Spleen (tissue), 11 donors: ENCODE measurements around the gene CNGA3. TPM values are rescaled to one million over a fixed set of nuclear protein-coding genes. Genes with fewer than 3 reads are reported as not detected.
"Not testable (repeated sequence)": the region's sequence is repeated elsewhere in the genome, so short reads cannot be mapped to it uniquely, and the experiment has no call there.

Experiments used
- DNase-seq: peaks from one replicate; pipeline ENCODE4 v3.0.0-alpha.2; 2020
- H3K27ac ChIP-seq, 8 donors: fragments of 200-600 bp; sonication (generic) in 7 of 8; 1 replicate in 4 of 8; 2 replicates in 4 of 8; pipeline versions ENCODE4 v1.5.0 to v1.8.0; 2016 to 2021; ENCODE audit warnings: inconsistent platforms in 4 of 8, mild to moderate bottlenecking in 4 of 8, moderate library complexity in 1 of 8
- H3K27me3 ChIP-seq, 7 donors: fragments of 200-600 bp; sonication (generic) in 6 of 7; replicated peaks in 1 of 7; 1 replicate in 4 of 7; 2 replicates in 3 of 7; pipeline versions ENCODE4 v1.5.0 to v1.8.0; 2016 to 2021; ENCODE audit warnings: inconsistent platforms in 3 of 7, mild to moderate bottlenecking in 1 of 7
- H3K36me3 ChIP-seq, 6 donors: fragments of 200-600 bp; sonication (generic) in 5 of 6; 1 replicate in 4 of 6; 2 replicates in 2 of 6; pipeline versions ENCODE4 v1.5.0 to v1.8.0; 2016 to 2021; ENCODE audit warnings: inconsistent platforms in 2 of 6
- H3K4me1 ChIP-seq, 6 donors: fragments of 200-600 bp; sonication (generic) in 5 of 6; 1 replicate in 3 of 6; 2 replicates in 3 of 6; pipeline versions ENCODE4 v1.5.0 to v1.8.0; 2016 to 2021; ENCODE audit warnings: inconsistent platforms in 3 of 6
- H3K4me3 ChIP-seq, 8 donors: fragments of 200-600 bp; sonication (generic) in 7 of 8; 1 replicate in 4 of 8; 2 replicates in 4 of 8; pipeline versions ENCODE4 v1.5.0 to v1.8.0; 2016 to 2021; ENCODE audit warnings: inconsistent platforms in 4 of 8, mild to moderate bottlenecking in 4 of 8, moderate library complexity in 2 of 8
- H3K9me3 ChIP-seq, 8 donors: fragments of 200-600 bp; sonication (generic) in 7 of 8; 1 replicate in 4 of 8; 2 replicates in 4 of 8; pipeline versions ENCODE4 v1.5.0 to v1.8.0; 2016 to 2021; ENCODE audit warnings: inconsistent platforms in 4 of 8
- CTCF ChIP-seq, 11 experiments: fragments of 200-600 bp in 7 of 11; fragments of 450-650 bp in 4 of 11; sonication (generic) in 4 of 11; IDR thresholded peaks in 8 of 11; conservative IDR thresholded peaks in 3 of 11; 1 replicate in 7 of 11; 2 replicates in 4 of 11; pipeline versions ENCODE4 v1.4.0 to v1.8.0; 2016 to 2021; ENCODE audit warnings: antibody characterized with exemption in 11 of 11, inconsistent platforms in 4 of 11, mild to moderate bottlenecking in 1 of 11
- POLR2A ChIP-seq, 3 donors: fragments of 450-650 bp; IDR thresholded peaks; one replicate each; pipeline ENCODE4 v1.5.1; 2017; ENCODE audit warnings: antibody characterized with exemption in 3 of 3, mild to moderate bottlenecking in 1 of 3
- POLR2AphosphoS5 ChIP-seq, 3 donors: sonication (generic); formaldehyde crosslinking; IDR thresholded peaks; one replicate each; pipeline ENCODE4 v1.5.1; 2017; ENCODE audit warnings: antibody characterized with exemption in 3 of 3
- WGBS, 5 donors: extraction: QIAGEN DNeasy Blood & Tissue Kit in 3 of 5; methylation state at CpG; one replicate each; pipeline versions ENCODE4 v1.1.5 to v1.1.7; 2013 to 2018; 5-methylcytosine and 5-hydroxymethylcytosine counted together
- intact Hi-C: fragments of 100-400 bp; cut with DNase I; formaldehyde crosslinking; loops from one replicate; pipeline ENCODE4 v1.15.0; 2023; ENCODE audit warnings: low total_unique reads
- polyA plus RNA-seq, 3 donors: library from polyadenylated mRNA; stranded (reverse); fragments of 200-250 nt; gene quantifications; one replicate each; pipeline ENCODE4 v1.2.1, GENCODE V29; 2013
- total RNA-seq, 7 donors: library from RNA; depleted of rRNA in 3 of 7; stranded (reverse); fragments of >200 nt in 3 of 7; fragmentation: NEBNext Ultra II Directional in 4 of 7; extraction: Animal tissue kit (Norgen Biotek cat#: 25700) in 4 of 7; gene quantifications; one replicate each; pipeline versions ENCODE4 v1.1.0 to v1.2.1, GENCODE V29; 2016 to 2021
- donor health status: healthy with polysubstance abuse.
- donor health status: DM: no; HTN: no; CAD: no; lungs with moderate emphysema.
- donor health status: DM: no; HTN: no; CAD: no.
- donor health status: Bipolar disorder and iron deficiency.
- donor health status: healthy.
- donor health status: DM: no; HTN: no; CAD: no.
- donor health status: DM: yes; HTN: yes; CAD: no.

CNGA3 gene
- total and polyA plus RNA-seq, 10 donors = not detected

DNA sequence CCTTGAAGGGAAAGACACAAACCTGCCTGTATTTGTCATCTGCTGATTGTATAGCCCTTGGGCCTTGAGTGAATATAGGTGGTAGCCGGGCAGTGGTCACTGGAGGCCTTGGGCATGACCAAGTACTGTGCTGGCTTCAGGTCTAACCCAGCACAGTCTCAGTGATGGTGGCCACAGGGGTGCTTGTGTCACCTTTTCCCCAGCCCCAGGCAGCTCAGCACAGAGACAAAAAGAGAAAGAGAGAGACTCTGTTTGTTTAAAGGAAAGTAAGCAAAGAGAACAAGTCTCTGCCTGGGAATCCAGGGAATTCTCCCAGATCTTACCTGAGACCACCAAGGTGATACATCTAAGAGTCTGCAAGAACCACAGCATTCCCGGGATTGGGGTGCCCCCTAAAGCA lies 59.0 kb downstream of the CNGA3 start:
- Histone ChIP-seq H3K9me3 (no peaks in the 10 kb centered on the region), H3K4me3 (no peak overlapping the region), H3K4me1 (no peaks in the 10 kb centered on the region), H3K36me3 (no peaks in the 10 kb centered on the region), H3K27ac (no peak overlapping the region), H3K27me3 (peaks cover 0 to 7% (median 0%) of the 10 kb centered on the region in 7 donors)
- 77 to 94% (median 83%) methylated on average over 2 of the region's 2 CpGs for WGBS, 5 donors
- TF ChIP-seq CTCF (IDR thresholded peaks at IDR 0.05 in 8 of 11, conservative IDR thresholded peaks at IDR 0.05 in 3 of 11) (no peak), POLR2A (IDR thresholded peaks at IDR 0.05) (no peak), POLR2AphosphoS5 (IDR thresholded peaks at IDR 0.05) (no peak)
- DNase-seq = no peak
- intact Hi-C loops = no loop called here

DNA sequence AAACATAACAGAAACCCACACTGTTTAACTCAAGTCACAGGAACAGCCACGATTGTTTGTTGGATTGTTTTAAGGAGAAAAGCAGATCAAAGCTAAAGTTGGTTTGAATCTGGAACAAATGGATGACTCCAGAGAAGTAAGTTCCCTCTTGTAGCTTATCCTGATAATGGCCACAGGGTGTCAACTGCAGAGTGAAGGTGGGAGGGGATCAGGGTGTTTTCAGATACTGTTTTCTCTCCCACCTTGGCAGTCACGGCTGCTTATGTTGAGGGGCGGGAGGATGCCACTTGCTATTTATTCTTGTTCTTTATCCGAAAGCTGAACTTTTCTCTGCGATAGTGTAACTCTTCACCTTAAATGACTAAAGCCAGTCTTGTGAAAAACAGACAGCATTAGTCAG lies 61.9 kb downstream of the CNGA3 start:
- 81 to 90% (median 88%) methylated on average over 5 of the region's 5 CpGs for WGBS, 5 donors
- H3K36me3 ChIP-seq = no peaks in the 10 kb centered on the region
- H3K27ac ChIP-seq = no peak overlapping the region
- peaks cover 0 to 7% (median 6%) of the 10 kb centered on the region in 6 donors for H3K4me1 ChIP-seq
- DNase-seq = no peak
- no peaks in the 10 kb centered on the region for H3K27me3 ChIP-seq
- intact Hi-C loops = no loop called here
- H3K4me3 ChIP-seq = no peak overlapping the region
- H3K9me3 ChIP-seq = no peaks in the 10 kb centered on the region
- no peak for TF ChIP-seq CTCF (IDR thresholded peaks at IDR 0.05 in 8 of 11, conservative IDR thresholded peaks at IDR 0.05 in 3 of 11)
- TF ChIP-seq POLR2A (IDR thresholded peaks at IDR 0.05) = no peak
- TF ChIP-seq POLR2AphosphoS5 (IDR thresholded peaks at IDR 0.05) = no peak

- no peaks in the 10 kb centered on the region for H3K36me3 ChIP-seq
- H3K4me3 ChIP-seq = no peak overlapping the region
- peaks cover 0 to 10% (median 4%) of the 10 kb centered on the region in 8 donors for H3K9me3 ChIP-seq
- H3K27ac ChIP-seq = no peak overlapping the region
- no peaks in the 10 kb centered on the region for H3K27me3 ChIP-seq
- H3K4me1 ChIP-seq = peaks cover 0 to 10% (median 6%) of the 10 kb centered on the region in 6 donors
- WGBS, 5 donors = 18 to 20% (median 19%) methylated on average over 5 of the region's 5 CpGs
- TF ChIP-seq POLR2AphosphoS5 (IDR thresholded peaks at IDR 0.05) = peak in 1 of 3 donors; percentile 38
- TF ChIP-seq CTCF (IDR thresholded peaks at IDR 0.05 in 8 of 11, conservative IDR thresholded peaks at IDR 0.05 in 3 of 11) = peak; percentile 46 to 79 (median 74)
- TF ChIP-seq POLR2A (IDR thresholded peaks at IDR 0.05) = no peak
- intact Hi-C loops = loop anchor here (10.0 kb wide), 1 partner anchor 422 kb away; no protein-coding TSS in a partner anchor
- no peak for DNase-seq
Measured at GRCh38 chr2:98412751-98413458, 66.6 kb downstream of the CNGA3 start.

DNA sequence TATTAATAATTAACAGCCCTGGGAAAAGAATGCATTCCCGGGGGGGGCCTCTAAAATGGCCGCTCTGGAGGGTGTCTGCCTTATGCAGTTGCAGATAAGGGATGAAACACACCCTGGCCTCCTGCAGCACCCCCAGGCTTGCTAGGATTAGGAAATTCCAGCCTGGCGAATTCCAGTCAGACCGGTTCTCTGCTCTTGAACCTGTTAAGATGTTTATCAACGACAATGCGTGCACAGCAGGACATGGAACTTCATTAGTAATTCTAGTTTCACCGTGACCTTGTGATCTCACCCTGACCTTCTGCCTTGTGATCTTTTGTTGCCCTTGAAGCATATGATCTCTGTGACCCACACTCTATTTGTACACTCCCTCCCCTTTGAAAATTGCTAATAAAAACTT lies 68.0 kb downstream of the CNGA3 start:
- H3K9me3 ChIP-seq = peaks cover 0 to 10% (median 4%) of the 10 kb centered on the region in 8 donors
- not testable (repeated sequence) for H3K27me3 ChIP-seq, H3K27ac ChIP-seq, H3K4me3 ChIP-seq, H3K4me1 ChIP-seq, H3K36me3 ChIP-seq, DNase-seq
- intact Hi-C loops = loop anchor here (10.0 kb wide), 1 partner anchor 421 kb away; no protein-coding TSS in a partner anchor
- WGBS, 5 donors = 92 to 97% (median 95%) methylated on average over 7 of the region's 7 CpGs

GRCh38 chr2:98415719-98416248 lies 69.5 kb downstream of the CNGA3 start:
- H3K27ac ChIP-seq = not testable (repeated sequence)
- 79 to 91% (median 83%) methylated on average over 9 of the region's 9 CpGs for WGBS, 5 donors

More at GRCh38 chr2:98415719-98416248, 69.5 kb downstream of the CNGA3 start:
- intact Hi-C loops = loop anchor here (10.0 kb wide), 1 partner anchor 419 kb away; no protein-coding TSS in a partner anchor
- H3K4me3 ChIP-seq, H3K4me1 ChIP-seq, DNase-seq, H3K27me3 ChIP-seq, H3K36me3 ChIP-seq: not testable (repeated sequence)
- H3K9me3 ChIP-seq = peaks cover 0 to 10% (median 4%) of the 10 kb centered on the region in 8 donors
